GM19468 (cell line): ENCODE data around the gene PROCA1.
"Not testable (repeated sequence)": the region's sequence is repeated elsewhere in the genome, so short reads cannot be mapped to it uniquely, and the experiment has no call there.

ENCODE experiments used
- ATAC-seq: cut with Tn5 transposase; IDR thresholded peaks from one replicate; pipeline ENCODE4 v1.9.1; 2021; ENCODE audit warnings: mild to moderate bottlenecking, moderate library complexity, moderate number of reproducible peaks; ENCODE audit not compliant: unreplicated experiment; ENCODE audit errors: extremely low read depth

PROCA1 gene

DNA sequence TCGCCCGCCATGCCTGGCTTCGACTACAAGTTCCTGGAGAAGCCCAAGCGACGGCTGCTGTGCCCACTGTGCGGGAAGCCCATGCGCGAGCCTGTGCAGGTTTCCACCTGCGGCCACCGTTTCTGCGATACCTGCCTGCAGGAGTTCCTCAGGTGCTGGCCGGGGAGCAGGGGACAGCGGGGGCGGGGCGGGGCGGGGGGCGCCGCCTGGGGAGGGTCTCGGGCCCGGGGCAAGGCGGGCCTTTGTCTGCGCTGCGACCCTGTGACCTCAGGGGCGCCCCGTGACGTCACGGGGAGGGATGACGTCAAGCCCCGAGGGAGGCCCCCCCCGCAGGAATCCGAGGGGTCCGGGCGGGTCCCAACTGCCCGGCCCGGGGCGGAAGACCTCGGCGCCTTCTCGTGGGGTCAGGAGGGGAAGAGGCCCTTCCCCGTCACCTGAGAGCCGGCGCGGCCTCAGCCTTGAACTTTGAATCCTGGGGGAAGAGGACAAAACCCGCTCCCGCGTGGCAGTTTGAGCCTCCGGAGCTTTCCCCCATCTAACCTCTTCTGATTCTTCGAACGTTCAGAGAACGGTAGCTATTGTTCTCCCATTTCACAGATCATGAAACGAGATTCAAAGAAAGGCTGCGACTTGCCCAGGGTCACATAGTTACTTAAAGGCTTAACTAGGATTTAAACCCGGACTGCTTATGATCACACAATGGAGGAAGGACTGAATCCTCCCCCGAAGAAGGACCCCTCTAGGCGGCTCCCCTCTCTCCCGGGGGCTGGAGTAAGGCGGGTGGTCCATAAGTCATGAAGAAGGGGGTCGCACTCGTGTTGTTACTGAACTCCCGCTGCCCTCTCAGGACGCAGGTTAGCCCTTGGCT, 32.6 kb upstream of the PROCA1 start:
- ATAC-seq: no peak

DNA sequence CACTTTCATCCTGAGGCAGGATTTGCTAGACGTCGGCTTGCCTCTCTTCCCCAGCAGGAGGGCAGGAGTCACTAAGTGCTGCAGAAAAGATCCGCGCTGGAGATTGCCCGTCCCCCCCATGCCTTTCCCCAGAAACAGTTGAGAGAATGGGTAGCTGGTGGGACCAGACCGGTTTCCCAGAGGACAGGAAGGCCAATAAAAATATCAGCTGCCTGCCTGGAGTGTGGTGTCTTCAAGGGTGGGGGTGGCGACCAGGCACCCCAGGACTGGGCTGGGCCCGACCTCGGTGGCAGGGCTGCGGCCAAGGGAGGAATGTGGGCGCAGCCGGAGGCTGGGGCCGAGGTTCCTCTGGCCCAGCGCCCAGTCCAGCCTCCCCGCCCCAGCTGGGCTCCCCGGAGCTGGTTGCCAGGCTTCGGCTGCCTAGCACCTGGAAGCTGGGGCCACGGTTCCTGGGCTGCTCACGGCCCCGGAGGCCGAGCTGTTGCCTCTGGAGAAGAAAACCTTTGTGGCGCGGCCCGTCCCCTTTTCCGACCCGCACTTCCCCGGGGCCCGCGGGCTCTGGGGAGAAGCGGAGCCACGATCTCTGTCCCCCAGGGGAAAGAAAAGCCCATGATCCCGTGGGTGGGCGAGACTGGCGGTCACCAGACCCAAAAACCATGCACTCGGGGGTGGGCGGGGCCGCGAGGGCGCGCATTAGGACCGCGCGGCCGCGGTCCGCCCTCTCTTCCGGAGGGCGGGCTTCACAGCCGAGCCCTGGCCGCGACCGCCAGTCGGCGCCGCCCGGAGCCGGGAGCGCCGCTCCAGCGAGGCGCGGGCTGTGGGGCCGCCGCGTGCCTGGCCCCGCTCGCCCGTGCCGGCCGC, 31.8 kb upstream of the PROCA1 start, which contains the start of gene TRAF4:
Gene TRAF4 (plus strand): TSS at position 769 of the 861 bp plus-strand sequence. CDS start 102 bp downstream, outside the sequence.
- ATAC-seq: peak; percentile 33

DNA sequence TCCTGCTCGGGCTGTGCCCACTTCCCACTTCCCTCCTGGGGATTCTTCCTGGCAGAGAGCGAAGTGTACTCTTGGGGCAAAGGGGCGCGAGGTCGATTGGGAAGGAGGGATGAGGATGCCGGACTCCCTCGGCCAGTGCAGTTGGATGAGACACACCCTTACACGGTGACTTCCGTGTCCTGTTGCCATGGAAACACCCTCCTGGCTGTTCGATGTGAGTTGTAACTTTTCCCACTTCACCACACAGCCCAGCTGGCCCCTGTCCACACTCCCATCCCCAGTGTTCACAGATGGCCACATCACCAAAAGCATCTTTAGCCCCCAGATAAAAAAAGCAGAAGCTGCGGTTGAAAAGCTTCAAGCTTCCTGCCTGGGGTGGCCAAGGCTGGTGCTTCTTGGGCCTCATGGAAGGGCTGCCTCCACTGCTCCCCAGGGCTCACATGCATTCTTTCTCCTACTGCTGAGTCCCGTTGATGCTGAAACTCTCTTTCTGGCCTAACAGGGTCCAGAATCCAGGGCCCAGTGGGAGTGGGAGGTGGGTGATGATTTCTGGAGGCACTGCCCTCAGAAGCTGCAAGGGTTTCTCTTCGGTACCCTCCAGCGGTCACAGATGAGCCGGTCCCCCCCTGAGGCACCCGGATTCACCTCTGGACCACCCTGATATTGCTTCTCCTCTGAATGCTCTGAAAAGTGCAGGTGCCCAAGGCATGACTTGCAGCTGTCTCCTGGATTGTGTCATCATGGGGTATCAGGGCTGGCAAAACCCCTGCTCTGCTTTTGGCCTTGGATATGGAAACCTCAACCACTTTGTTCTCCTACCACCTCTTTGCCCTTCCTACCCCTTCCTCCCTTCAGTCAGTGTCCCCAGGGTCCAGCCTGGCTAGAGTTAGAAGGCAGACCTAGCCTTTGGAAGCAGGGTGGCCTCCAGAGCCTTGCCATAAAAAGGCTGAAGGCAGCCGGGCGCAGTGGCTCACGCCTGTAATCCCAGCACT, 30.0 kb upstream of the PROCA1 start:
- ATAC-seq: no peak

DNA sequence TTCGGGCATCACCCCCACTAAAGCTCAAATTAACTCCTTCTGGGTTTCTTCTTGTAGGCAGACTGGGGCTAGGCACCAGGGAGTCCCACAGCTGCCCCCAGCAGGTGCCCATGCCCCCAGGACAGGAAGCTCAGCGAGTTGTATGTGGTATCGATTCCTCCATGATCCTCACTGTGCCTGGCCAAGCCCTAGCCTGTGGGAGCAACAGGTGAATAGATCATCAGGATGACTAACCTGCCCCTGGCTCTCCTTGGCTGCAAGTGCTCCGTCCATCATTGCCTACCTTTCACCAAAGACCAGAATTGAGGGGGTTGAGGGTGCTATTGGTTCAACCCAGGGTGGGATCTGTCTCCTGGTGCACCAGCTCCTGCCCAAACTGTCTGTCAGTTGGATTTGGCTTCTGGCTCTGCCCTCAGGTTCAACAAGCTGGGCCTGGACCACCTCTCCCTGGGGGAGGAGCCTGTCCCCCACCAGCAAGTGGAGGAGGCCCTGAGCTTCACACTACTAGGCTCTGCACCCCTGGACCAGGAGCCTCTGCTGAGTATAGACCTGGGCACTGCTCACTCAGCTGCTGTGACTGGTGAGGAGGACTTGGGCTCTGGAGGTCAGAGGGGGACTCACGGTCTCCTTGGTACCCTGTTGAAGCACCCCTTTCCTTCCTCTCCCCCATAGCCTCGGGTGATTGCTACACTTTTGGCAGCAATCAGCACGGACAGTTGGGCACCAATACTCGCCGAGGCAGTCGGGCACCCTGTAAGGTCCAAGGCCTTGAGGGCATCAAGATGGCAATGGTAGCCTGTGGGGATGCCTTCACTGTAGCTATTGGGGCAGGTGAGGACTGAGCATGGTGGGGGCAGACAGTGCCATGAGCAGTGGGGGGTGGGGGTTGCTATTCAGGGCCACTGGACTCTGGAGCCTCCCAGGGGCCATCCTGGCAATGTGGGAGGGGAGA, 29.0 kb upstream of the PROCA1 start:
- ATAC-seq: no peak

DNA sequence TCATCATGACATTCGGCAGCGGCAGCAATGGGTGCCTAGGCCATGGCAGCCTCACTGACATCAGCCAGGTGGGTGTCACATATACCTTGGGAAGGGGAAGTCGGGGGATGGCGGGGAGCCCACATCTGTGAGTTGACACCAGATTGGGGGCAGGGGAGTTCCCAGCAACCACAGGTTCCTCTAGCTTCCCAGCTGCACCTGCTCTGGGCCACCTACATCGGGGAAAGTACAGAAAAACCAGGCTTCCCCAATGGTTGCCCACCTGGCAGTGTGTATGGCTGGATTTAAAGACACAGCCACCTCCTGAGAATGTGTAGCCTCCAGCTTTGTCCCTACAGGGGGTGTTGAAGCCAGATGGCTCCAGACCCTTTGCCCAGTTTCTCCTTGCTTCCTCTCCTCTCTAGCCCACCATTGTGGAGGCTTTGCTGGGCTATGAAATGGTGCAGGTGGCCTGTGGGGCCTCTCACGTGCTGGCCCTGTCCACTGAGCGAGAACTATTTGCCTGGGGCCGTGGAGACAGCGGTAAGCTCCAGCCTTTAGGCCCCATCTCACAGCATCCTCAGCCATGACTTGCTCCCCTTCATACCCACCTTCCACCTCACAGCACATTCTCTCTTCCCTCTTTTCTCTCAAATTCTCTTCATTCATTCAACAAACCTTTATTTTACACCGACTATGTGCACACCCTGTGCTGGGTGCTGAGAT, 27.1 kb upstream of the PROCA1 start:
- no peak for ATAC-seq

DNA sequence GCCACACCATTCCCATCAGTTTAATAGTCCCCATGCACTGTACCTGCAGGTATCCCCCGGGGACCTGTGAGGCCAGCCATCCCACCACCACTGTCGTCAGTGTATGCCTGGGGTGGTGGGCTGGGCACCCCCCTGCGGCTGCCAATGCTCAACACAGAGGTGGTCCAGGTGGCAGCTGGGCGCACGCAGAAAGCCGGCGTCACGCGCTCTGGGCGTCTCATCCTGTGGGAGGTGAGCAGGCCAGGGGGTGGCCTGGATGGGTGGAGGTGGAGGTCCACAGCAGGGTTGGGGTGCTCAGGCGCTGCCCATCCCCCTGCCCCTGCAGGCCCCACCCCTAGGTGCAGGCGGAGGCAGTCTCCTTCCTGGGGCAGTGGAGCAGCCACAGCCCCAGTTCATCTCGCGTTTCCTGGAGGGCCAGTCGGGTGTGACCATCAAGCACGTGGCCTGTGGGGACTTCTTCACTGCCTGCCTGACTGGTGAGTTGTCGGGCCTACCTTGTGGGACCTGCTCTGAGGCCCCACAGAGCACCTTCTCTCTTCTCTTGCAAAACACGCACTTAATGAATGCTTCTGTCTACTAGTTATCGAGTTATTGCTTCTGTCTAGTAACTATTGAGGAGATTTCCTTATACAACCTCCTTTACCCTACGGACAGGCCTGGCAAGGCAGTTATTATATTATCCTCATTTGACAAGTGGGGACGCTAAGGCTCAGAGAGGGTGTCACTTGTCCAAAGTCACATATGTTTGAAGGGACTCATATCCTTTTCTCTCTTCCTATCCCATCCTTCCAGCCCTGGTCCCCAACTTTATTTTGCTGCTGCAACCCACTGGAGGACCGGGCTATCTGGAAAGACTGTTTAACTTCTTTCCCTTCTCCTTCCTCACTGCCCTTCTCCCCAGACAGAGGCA, 26.3 kb upstream of the PROCA1 start:
- ATAC-seq: peak; percentile 45

DNA sequence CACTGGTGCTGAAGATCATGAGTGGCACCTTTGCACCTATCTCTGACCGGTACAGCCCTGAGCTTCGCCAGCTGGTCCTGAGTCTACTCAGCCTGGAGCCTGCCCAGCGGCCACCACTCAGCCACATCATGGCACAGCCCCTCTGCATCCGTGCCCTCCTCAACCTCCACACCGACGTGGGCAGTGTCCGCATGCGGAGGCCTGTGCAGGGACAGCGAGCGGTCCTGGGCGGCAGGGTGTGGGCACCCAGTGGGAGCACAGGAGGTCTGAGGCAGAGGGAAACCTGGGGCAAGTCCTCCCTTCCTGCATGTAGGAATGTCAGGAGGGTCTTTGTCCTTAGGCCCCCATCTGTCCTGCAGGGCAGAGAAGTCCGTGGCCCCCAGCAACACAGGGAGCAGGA, 25.6 kb upstream of the PROCA1 start:
- ATAC-seq: no peak

DNA sequence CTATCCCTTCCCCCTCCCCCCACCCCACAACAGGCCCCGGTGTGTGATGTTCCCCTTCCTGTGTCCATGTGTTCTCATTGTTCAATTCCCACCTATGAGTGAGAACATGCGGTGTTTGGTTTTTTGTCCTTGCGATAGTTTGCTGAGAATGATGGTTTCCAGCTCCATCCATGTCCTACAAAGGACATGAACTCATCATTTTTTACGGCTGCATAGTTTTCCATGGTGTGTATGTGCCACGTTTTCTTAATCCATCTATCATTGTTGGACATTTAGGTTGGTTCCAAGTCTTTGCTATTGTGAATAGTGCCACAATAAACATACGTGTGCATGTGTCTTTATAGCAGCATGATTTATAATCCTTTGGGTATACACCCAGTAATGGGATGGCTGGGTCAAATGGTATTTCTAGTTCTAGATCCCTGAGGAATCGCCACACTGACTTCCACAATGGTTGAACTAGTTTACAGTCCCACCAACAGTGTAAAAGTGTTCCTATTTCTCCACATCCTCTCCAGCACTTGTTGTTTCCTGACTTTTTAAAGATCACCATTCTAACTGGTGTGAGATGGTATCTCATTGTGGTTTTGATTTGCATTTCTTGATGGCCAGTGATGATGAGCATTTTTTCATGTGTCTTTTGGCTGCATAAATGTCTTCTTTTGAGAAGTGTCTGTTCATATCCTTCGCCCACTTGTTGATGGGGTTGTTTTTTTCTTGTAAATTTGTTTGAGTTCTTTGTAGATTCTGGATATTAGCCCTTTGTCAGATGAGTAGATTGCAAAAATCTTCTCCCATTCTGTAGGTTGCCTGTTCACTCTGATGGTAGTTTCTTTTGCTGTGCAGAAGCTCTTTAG, 24.5 kb upstream of the PROCA1 start:
- ATAC-seq: not testable (repeated sequence)

DNA sequence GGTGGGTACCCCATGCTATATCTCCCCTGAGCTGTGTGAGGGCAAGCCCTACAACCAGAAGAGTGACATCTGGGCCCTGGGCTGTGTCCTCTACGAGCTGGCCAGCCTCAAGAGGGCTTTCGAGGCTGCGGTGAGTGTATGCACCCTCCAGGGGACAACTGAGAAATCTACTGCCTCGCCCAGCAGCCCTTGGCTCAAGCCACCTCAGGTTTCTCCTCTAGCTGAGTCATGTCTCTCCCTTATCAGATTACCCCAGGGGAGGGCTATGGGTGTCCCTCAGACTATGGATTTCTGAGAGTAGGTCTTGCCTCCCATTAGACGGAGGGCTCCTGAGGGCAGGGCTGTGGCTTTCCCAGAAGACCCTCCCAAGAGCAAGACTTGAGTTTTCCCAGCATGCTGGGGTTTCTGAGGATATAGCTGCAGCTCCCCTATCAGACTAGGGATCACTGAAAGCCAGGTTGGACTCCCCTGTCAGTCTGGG, 23.6 kb upstream of the PROCA1 start:
- ATAC-seq: no peak

DNA sequence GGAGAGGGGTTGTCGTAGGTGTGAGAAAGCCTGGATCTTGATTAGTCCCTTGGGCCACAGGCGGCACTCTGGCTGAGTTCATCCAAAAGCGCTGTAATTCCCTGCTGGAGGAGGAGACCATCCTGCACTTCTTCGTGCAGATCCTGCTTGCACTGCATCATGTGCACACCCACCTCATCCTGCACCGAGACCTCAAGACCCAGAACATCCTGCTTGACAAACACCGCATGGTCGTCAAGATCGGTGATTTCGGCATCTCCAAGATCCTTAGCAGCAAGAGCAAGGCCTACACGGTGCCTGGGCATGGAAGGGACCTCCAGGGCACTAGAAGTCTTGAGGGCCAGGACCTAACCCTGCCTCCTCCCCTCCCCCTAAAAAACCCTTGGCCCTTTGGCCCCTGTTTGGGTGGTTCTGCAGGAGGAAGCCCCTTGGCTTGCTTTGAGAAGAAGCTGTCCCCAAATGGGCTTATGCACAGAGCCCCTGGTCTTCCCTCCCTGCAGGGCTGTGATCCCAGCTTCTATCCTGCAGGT, 23.1 kb upstream of the PROCA1 start:
- no peak for ATAC-seq

DNA sequence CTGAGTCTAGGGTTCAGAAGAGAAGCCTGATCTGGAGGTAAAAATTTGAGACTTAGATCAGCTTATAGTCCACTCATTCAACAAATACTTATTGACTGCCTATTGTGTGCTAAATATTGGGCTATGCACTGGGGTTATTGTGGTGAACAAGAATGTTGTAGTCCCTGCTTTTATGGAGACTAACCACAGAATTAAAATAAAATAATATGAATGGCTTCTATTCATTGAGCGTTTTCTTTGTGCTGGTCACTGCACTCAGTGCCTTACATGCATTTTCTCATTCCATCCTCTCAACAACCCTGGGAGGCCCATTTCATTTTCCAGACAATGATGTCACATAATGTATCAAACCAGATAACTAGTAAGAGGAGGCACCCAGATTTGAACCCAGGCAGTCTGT, 21.7 kb upstream of the PROCA1 start:
- ATAC-seq: no peak

DNA sequence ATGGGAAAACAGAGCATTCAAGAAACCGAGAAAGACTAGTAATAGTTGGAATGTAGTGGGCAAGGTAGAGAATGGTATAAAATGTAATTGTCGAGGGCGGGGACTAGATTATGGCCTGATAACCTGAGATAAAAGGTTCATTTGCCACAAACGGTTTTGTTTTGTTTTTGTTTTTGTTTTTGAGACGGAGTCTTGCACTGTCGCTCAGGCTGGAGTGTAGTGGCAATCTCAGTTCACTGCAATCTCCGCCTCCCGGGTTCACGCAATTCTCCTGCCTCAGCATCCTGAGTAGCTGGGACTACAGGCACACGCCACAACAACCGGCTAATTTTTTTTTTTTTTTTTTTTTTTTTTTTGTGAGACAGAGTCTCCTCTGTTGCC, 18.3 kb upstream of the PROCA1 start:
- no peak for ATAC-seq

DNA sequence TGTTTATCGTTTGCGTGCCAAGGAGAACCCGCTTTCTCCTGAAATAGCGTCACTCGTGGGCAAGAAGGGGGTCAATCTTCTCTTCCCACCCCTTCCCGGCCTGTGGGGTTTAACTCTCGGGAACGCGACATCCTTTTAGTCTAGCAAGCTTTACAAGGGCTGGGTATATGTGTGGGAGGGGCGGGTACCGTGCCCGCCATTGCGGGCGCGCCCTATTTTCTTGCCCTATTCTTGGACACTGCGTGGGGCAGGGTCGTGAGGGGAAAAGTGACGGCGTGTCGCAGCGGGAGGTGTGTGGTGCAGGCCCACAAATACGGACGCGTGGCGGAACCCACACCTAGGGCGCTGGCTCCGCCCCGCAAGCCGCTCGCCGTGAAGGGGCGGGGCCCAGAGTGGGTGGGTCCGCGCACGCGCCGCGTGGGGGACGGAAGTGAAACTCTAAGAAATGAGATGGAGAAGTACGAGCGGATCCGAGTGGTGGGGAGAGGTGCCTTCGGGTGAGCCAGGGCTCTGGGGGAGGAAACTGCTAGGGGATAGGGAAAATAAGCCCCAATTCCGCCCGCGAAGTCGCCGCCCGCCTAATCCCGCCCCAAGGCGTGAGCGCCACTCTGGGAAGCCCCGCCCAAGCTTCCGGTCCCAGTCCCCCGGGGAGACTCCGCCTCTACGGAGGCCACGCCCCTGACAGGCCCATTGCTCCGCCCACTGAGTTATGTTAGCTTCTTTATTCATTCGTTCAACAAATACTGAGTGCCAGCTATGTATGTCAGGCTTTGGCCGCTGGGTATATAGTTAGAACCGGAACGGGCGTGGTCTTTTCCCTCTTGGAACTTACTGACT, 16.9 kb upstream of the PROCA1 start, which contains the start of gene NEK8:
Gene NEK8 (plus strand): TSS at position 425 of the 837 bp plus-strand sequence. CDS start 26 bp downstream, at position 451.
- ATAC-seq: peak; percentile 21

DNA sequence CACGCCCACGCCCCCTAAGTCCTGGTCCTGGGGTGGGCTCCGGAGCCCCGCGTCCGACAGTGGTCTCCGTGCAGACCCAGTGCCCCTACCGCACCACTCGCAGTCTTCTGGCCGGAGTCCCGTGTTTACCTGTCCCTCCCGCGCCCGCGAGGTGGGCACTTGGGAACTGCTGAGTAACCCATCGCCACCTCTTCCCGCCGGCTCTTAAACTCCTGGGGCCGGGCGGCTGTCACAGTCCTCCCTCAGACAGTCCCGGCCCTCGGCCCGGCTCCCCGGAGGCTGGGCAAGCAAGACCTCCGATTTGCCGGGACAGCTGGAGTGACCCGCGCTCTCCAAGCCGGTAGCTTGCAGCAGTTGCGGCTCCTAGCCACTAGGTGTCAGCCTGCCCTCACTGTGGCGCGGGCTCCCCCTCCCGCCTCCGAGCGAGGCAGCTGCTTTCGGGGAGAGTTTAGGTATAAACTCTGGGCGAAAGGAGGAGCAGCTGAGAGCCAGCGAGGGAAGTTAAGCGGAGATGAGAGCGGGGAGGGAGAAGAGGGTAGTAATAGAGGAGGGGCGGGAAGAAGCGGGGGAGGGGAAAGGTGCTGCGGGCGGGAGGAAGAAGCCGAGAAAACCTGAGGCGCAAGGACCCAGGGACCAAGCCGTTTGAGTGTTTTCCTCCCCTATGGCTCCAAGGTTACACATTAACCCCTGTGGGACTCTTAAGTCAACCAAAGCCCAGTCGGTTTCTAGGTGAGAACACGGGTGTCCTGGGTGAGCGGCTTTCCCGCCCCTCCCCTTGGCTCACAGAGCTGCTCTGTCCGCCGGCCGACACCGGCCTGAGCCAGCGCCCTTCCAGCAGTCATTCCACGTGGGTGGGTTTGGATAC, 15.2 kb upstream of the PROCA1 start:
- ATAC-seq: peak; percentile 22
